HepG2 (cell line): Measurements from ENCODE around the gene RORC. TPM values are rescaled to one million over a fixed set of nuclear protein-coding genes. Genes with fewer than 3 reads are reported as not detected.
A peak's percentile ranks its signal among the peaks of the same experiment; 100 is the strongest.

Experiments used
- ARNTL ChIP-seq: sonication (generic); formaldehyde crosslinking; IDR thresholded peaks from 2 replicates; pipeline ENCODE4 v1.4.0; 2020; ENCODE audit warnings: mild to moderate bottlenecking, missing genetic modification reagents
- ATAD3A ChIP-seq: sonication (generic); formaldehyde crosslinking; IDR thresholded peaks from 2 replicates; pipeline ENCODE4 v1.4.0; 2020; ENCODE audit warnings: missing genetic modification reagents
- CBX5 ChIP-seq: sonication (generic); formaldehyde crosslinking; IDR thresholded peaks from 2 replicates; pipeline ENCODE4 v1.4.0; 2020; ENCODE audit warnings: missing genetic modification reagents, borderline replicate concordance
- ERF ChIP-seq: IDR thresholded peaks from 2 replicates; pipeline ENCODE4 v1.6.1; 2018; ENCODE audit warnings: missing biosample characterization, missing genetic modification reagents
- FOXK2 ChIP-seq: fragments of 450-650 bp; IDR thresholded peaks from 2 replicates; pipeline ENCODE4 v1.6.1; 2016
- JUN ChIP-seq: sonication (generic); formaldehyde crosslinking; IDR thresholded peaks from 2 replicates; pipeline ENCODE4 v1.4.0; 2020; ENCODE audit warnings: mild to moderate bottlenecking, missing genetic modification reagents
- PHF21A ChIP-seq: sonication (generic); formaldehyde crosslinking; IDR thresholded peaks from 2 replicates; pipeline ENCODE4 v1.5.0; 2020; ENCODE audit warnings: mild to moderate bottlenecking, missing genetic modification reagents
- PRDM10 ChIP-seq: sonication (generic); formaldehyde crosslinking; IDR thresholded peaks from 2 replicates; pipeline ENCODE4 v1.4.0; 2020; ENCODE audit warnings: low read depth, missing genetic modification reagents
- SAP130 ChIP-seq: IDR thresholded peaks from 2 replicates; pipeline ENCODE4 v1.6.1; 2016; ENCODE audit warnings: low read depth
- TP53 ChIP-seq: sonication (generic); formaldehyde crosslinking; conservative IDR thresholded peaks from 2 replicates; pipeline ENCODE4 v1.4.0; 2020; ENCODE audit warnings: missing genetic modification reagents
- ZNF101 ChIP-seq: sonication (generic); formaldehyde crosslinking; IDR thresholded peaks from 2 replicates; pipeline ENCODE4 v1.4.0; 2020; ENCODE audit warnings: mild to moderate bottlenecking, low read depth, missing genetic modification reagents, borderline replicate concordance
- ZNF12 ChIP-seq: sonication (generic); formaldehyde crosslinking; IDR thresholded peaks from 2 replicates; pipeline ENCODE4 v1.5.0; 2020; ENCODE audit warnings: missing genetic modification reagents
- ZNF597 ChIP-seq: sonication (generic); formaldehyde crosslinking; IDR thresholded peaks from 2 replicates; pipeline ENCODE4 v1.5.0; 2020; ENCODE audit warnings: missing genetic modification reagents
- ZNF598 ChIP-seq: sonication (generic); formaldehyde crosslinking; IDR thresholded peaks from 2 replicates; pipeline ENCODE4 v1.5.1; 2020; ENCODE audit warnings: mild to moderate bottlenecking, missing genetic modification reagents, borderline replicate concordance
- ZNF644 ChIP-seq: IDR thresholded peaks from 2 replicates; pipeline ENCODE4 v1.6.1; 2016; ENCODE audit warnings: low read depth
- polyA plus RNA-seq, 8 experiments: library from polyadenylated mRNA; depleted of rRNA in 3 of 8; stranded (reverse) in 7 of 8; unstranded in 1 of 8; fragments of >200 nt; fragmentation: Illumina TruSeq in 4 of 8; extraction: Trizol in 4 of 8; gene quantifications; 2 replicates each; pipeline versions ENCODE4 v1.2.1 to v1.2.3, GENCODE V29; 2011 to 2016; ENCODE audit warnings: low read depth in 4 of 8, missing spikeins in 1 of 8, mixed read lengths in 1 of 8; ENCODE audit not compliant: insufficient read depth in 1 of 8
- total RNA-seq, 5 experiments: library from RNA; depleted of rRNA; stranded (reverse); fragments of >200 nt; fragmentation: Illumina TruSeq; extraction: Trizol; gene quantifications; 2 replicates each; pipeline ENCODE4 v1.2.3, GENCODE V29; 2016; ENCODE audit warnings: low read depth in 1 of 5
- TF ChIP-seq, protein P1 (sequence below): sonication (generic); formaldehyde crosslinking; IDR thresholded peaks from 2 replicates; pipeline ENCODE4 v1.4.0; 2020; ENCODE audit warnings: missing genetic modification reagents
- TF ChIP-seq, protein P2 (sequence below): sonication (generic); formaldehyde crosslinking; IDR thresholded peaks from 2 replicates; pipeline ENCODE4 v1.5.0; 2020; ENCODE audit warnings: mild to moderate bottlenecking, missing genetic modification reagents
- TF ChIP-seq, protein P3 (sequence below): sonication (generic); formaldehyde crosslinking; IDR thresholded peaks from 2 replicates; pipeline ENCODE4 v1.8.0; 2023; ENCODE audit warnings: mild to moderate bottlenecking, missing genetic modification reagents

Gene RORC
- total and polyA plus RNA-seq, 2 of the 13 experiments (the other 11 are each of a cell fraction or from before 2014, with no cell fraction given), result 2.5 to 6.5 TPM

- TF ChIP-seq ZNF598 (CRISPR knock-in tag), result no peak
- TF ChIP-seq ZNF12, result no peak
- no peak for TF ChIP-seq ZNF101 (CRISPR knock-in tag)
- TF ChIP-seq TP53 (CRISPR knock-in tag), result no peak
- TF ChIP-seq PHF21A, result peak; percentile 57; the same call in 1 of the 2 replicates
- TF ChIP-seq SAP130 (CRISPR knock-in tag), result peak; percentile 88
- TF ChIP-seq ATAD3A (CRISPR knock-in tag), result no peak
- TF ChIP-seq ERF (CRISPR knock-in tag), result peak; percentile 57; the same call in 1 of the 2 replicates
- TF ChIP-seq, protein P1, sequence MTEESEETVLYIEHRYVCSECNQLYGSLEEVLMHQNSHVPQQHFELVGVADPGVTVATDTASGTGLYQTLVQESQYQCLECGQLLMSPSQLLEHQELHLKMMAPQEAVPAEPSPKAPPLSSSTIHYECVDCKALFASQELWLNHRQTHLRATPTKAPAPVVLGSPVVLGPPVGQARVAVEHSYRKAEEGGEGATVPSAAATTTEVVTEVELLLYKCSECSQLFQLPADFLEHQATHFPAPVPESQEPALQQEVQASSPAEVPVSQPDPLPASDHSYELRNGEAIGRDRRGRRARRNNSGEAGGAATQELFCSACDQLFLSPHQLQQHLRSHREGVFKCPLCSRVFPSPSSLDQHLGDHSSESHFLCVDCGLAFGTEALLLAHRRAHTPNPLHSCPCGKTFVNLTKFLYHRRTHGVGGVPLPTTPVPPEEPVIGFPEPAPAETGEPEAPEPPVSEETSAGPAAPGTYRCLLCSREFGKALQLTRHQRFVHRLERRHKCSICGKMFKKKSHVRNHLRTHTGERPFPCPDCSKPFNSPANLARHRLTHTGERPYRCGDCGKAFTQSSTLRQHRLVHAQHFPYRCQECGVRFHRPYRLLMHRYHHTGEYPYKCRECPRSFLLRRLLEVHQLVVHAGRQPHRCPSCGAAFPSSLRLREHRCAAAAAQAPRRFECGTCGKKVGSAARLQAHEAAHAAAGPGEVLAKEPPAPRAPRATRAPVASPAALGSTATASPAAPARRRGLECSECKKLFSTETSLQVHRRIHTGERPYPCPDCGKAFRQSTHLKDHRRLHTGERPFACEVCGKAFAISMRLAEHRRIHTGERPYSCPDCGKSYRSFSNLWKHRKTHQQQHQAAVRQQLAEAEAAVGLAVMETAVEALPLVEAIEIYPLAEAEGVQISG (CRISPR knock-in tag), result peak; percentile 51; the same call in 1 of the 2 replicates
- peak; percentile 83 for TF ChIP-seq FOXK2
- 0 out of 2 replicates have a peak, but pooled peaks have one; percentile 47 for TF ChIP-seq PRDM10 (CRISPR knock-in tag)
- TF ChIP-seq, protein P2, sequence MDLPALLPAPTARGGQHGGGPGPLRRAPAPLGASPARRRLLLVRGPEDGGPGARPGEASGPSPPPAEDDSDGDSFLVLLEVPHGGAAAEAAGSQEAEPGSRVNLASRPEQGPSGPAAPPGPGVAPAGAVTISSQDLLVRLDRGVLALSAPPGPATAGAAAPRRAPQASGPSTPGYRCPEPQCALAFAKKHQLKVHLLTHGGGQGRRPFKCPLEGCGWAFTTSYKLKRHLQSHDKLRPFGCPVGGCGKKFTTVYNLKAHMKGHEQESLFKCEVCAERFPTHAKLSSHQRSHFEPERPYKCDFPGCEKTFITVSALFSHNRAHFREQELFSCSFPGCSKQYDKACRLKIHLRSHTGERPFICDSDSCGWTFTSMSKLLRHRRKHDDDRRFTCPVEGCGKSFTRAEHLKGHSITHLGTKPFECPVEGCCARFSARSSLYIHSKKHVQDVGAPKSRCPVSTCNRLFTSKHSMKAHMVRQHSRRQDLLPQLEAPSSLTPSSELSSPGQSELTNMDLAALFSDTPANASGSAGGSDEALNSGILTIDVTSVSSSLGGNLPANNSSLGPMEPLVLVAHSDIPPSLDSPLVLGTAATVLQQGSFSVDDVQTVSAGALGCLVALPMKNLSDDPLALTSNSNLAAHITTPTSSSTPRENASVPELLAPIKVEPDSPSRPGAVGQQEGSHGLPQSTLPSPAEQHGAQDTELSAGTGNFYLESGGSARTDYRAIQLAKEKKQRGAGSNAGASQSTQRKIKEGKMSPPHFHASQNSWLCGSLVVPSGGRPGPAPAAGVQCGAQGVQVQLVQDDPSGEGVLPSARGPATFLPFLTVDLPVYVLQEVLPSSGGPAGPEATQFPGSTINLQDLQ (CRISPR knock-in tag), result peak; percentile 75
- 0 out of 2 replicates have a peak, but pooled peaks have one; percentile 13 for TF ChIP-seq ZNF644 (CRISPR knock-in tag)
- TF ChIP-seq, protein P3, sequence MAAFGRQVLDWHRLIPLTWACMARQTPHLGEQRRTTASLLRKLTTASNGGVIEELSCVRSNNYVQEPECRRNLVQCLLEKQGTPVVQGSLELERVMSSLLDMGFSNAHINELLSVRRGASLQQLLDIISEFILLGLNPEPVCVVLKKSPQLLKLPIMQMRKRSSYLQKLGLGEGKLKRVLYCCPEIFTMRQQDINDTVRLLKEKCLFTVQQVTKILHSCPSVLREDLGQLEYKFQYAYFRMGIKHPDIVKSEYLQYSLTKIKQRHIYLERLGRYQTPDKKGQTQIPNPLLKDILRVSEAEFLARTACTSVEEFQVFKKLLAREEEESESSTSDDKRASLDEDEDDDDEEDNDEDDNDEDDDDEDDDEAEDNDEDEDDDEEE (CRISPR knock-in tag), result peak; percentile 62; the same call in 1 of the 2 replicates
- 0 out of 2 replicates have a peak, but pooled peaks have one; percentile 27 for TF ChIP-seq CBX5 (CRISPR knock-in tag)
- TF ChIP-seq JUN, result no peak
- TF ChIP-seq ARNTL (CRISPR knock-in tag), result peak; percentile 99
- TF ChIP-seq ZNF597, result no peak
Observed at GRCh38 chr1:151832318-151832980, 847 bp upstream of the RORC start (continued).
